Astrocyte (in vitro differentiated cells and primary cell): ENCODE data around the gene CASKIN1. TPM values are rescaled to one million over a fixed set of nuclear protein-coding genes. Genes with fewer than 3 reads are reported as not detected.

Source experiments
- DNase-seq: peaks from one replicate; pipeline ENCODE4 v3.0.0-alpha.2; 2010; ENCODE audit warnings: low read depth
- FAIRE-seq: peaks from 2 replicates; lab custom pipeline; 2011; peaks lifted over from hg19 to GRCh38; lab: Jason Lieb, UNC
- H2AFZ ChIP-seq: 2 replicates; pipeline ENCODE4 v1.6.0; 2012; ENCODE audit warnings: low read depth, low read length, inconsistent platforms
- H3K27ac ChIP-seq: 2 replicates; pipeline ENCODE4 v1.5.1; 2011; ENCODE audit warnings: low read depth, low read length, inconsistent platforms
- H3K27me3 ChIP-seq: 2 replicates; pipeline ENCODE4 v1.6.0; 2011; ENCODE audit warnings: low read length, inconsistent platforms; ENCODE audit not compliant: insufficient read depth
- H3K36me3 ChIP-seq: 2 replicates; pipeline ENCODE4 v1.5.1; 2011; ENCODE audit warnings: low read length, inconsistent platforms; ENCODE audit not compliant: insufficient read depth
- H3K4me1 ChIP-seq: 2 replicates; pipeline ENCODE4 v1.5.1; 2011; ENCODE audit warnings: low read length, inconsistent platforms; ENCODE audit not compliant: insufficient read depth
- H3K4me2 ChIP-seq: 2 replicates; pipeline ENCODE4 v1.6.0; 2012; ENCODE audit warnings: low read length, inconsistent platforms
- H3K4me3 ChIP-seq: 2 replicates; pipeline ENCODE4 v1.5.1; 2011; ENCODE audit warnings: low read depth, mild to moderate bottlenecking, low read length, inconsistent platforms; ENCODE audit not compliant: insufficient read depth
- H3K79me2 ChIP-seq: 2 replicates; pipeline ENCODE4 v1.6.0; 2012; ENCODE audit warnings: mild to moderate bottlenecking, low read length, inconsistent platforms; ENCODE audit not compliant: insufficient read depth
- H3K9ac ChIP-seq: 2 replicates; pipeline ENCODE4 v1.6.0; 2012; ENCODE audit warnings: mild to moderate bottlenecking, low read length, inconsistent platforms
- H3K9me3 ChIP-seq: 2 replicates; pipeline ENCODE4 v1.5.1; 2012; ENCODE audit warnings: low read depth, mild to moderate bottlenecking, low read length, inconsistent platforms; ENCODE audit not compliant: insufficient read depth
- H4K20me1 ChIP-seq: 2 replicates; pipeline ENCODE4 v1.6.0; 2012; ENCODE audit warnings: low read length, inconsistent platforms; ENCODE audit not compliant: insufficient read depth
- H3K27ac Mint-ChIP-seq: one replicate; pipeline ENCODE4 v1.8.0; 2021; ENCODE audit warnings: mild to moderate bottlenecking, mixed read lengths; ENCODE audit not compliant: unreplicated experiment
- H3K27me3 Mint-ChIP-seq: one replicate; pipeline ENCODE4 v1.8.0; 2021; ENCODE audit warnings: low read depth, mixed read lengths; ENCODE audit not compliant: unreplicated experiment
- H3K36me3 Mint-ChIP-seq: one replicate; pipeline ENCODE4 v1.8.0; 2021; ENCODE audit warnings: low read depth, mixed read lengths; ENCODE audit not compliant: unreplicated experiment
- H3K4me1 Mint-ChIP-seq: one replicate; pipeline ENCODE4 v1.8.0; 2021; ENCODE audit warnings: low read depth, mixed read lengths; ENCODE audit not compliant: unreplicated experiment
- H3K4me3 Mint-ChIP-seq: one replicate; pipeline ENCODE4 v1.8.0; 2021; ENCODE audit warnings: mild to moderate bottlenecking, moderate library complexity, mixed read lengths; ENCODE audit not compliant: unreplicated experiment
- H3K9me3 Mint-ChIP-seq: one replicate; pipeline ENCODE4 v1.8.0; 2021; ENCODE audit warnings: mild to moderate bottlenecking, mixed read lengths; ENCODE audit not compliant: unreplicated experiment
- CTCF ChIP-seq: IDR thresholded peaks from 2 replicates; pipeline ENCODE4 v1.5.1; 2011; ENCODE audit warnings: low read depth, mild to moderate bottlenecking, inconsistent platforms, low read length, moderate library complexity; ENCODE audit not compliant: insufficient read depth
- EZH2 ChIP-seq: IDR thresholded peaks from 2 replicates; pipeline ENCODE4 v1.6.1; 2012; ENCODE audit warnings: mild to moderate bottlenecking, low read length, inconsistent platforms; ENCODE audit not compliant: insufficient read depth
- total RNA-seq: library from RNA; stranded (reverse); gene quantifications from 2 replicates; pipeline ENCODE4 v1.2.1, GENCODE V29; 2021

CASKIN1 gene
- total RNA-seq, 1 donor from 2014 or later = 0.66 TPM

GRCh38 chr16:2209258-2210008 lies 13.0 kb upstream of the CASKIN1 start:
- no peak overlapping the region for H3K4me3 Mint-ChIP-seq
- H3K9me3 Mint-ChIP-seq = no peaks in the 10 kb centered on the region
- H3K27ac Mint-ChIP-seq = no peak overlapping the region
- Histone ChIP-seq H3K4me1 (peaks cover 27% of the 10 kb centered on the region), H3K27ac (no peak overlapping the region), H2AFZ (no peak overlapping the region), H3K4me3 (no peak overlapping the region), H4K20me1 (peaks cover 30% of the 10 kb centered on the region), H3K9ac (no peak overlapping the region), H3K4me2 (no peak overlapping the region), H3K36me3 (no peaks in the 10 kb centered on the region), H3K27me3 (no peaks in the 10 kb centered on the region), H3K9me3 (no peaks in the 10 kb centered on the region), H3K79me2 (peaks cover 47% of the 10 kb centered on the region)
- TF ChIP-seq CTCF (no peak), EZH2 (no peak)
- peaks cover 17% of the 10 kb centered on the region for H3K4me1 Mint-ChIP-seq
- H3K27me3 Mint-ChIP-seq = no peaks in the 10 kb centered on the region
- DNase-seq (no peak), FAIRE-seq (no peak)
- peaks cover 4% of the 10 kb centered on the region for H3K36me3 Mint-ChIP-seq

GRCh38 chr16:2208772-2209171 lies 12.4 kb upstream of the CASKIN1 start:
- H2AFZ ChIP-seq = no peak overlapping the region
- no peaks in the 10 kb centered on the region for H3K36me3 ChIP-seq
- Mint-ChIP-seq H3K27me3 (no peaks in the 10 kb centered on the region), H3K9me3 (no peaks in the 10 kb centered on the region), H3K4me3 (no peak overlapping the region), H3K4me1 (peaks cover 17% of the 10 kb centered on the region), H3K36me3 (peaks cover 4% of the 10 kb centered on the region), H3K27ac (no peak overlapping the region)
- H3K9me3 ChIP-seq = no peaks in the 10 kb centered on the region
- peaks cover 27% of the 10 kb centered on the region for H3K4me1 ChIP-seq
- no peak overlapping the region for H3K4me2 ChIP-seq
- no peak overlapping the region for H3K27ac ChIP-seq
- TF ChIP-seq CTCF = no peak
- no peak for TF ChIP-seq EZH2
- H3K79me2 ChIP-seq = peaks cover 40% of the 10 kb centered on the region
- DNase-seq = no peak
- no peak overlapping the region for H3K4me3 ChIP-seq
- no peak overlapping the region for H3K9ac ChIP-seq
- no peak for FAIRE-seq
- H4K20me1 ChIP-seq = peaks cover 30% of the 10 kb centered on the region
- H3K27me3 ChIP-seq = no peaks in the 10 kb centered on the region

- DNase-seq (no peak), FAIRE-seq (no peak)
- Histone ChIP-seq H3K4me1 (peaks cover 23% of the 10 kb centered on the region), H3K4me2 (no peak overlapping the region), H3K79me2 (peaks cover 36% of the 10 kb centered on the region), H4K20me1 (peaks cover 25% of the 10 kb centered on the region), H3K27me3 (no peaks in the 10 kb centered on the region), H3K27ac (no peak overlapping the region), H3K36me3 (no peaks in the 10 kb centered on the region), H3K9me3 (no peaks in the 10 kb centered on the region), H3K4me3 (no peak overlapping the region), H3K9ac (no peak overlapping the region), H2AFZ (no peak overlapping the region)
- H3K4me3 Mint-ChIP-seq = no peak overlapping the region
- TF ChIP-seq EZH2 (no peak), CTCF (no peak)
- H3K4me1 Mint-ChIP-seq = peaks cover 13% of the 10 kb centered on the region
- H3K36me3 Mint-ChIP-seq = peaks cover 4% of the 10 kb centered on the region
- peaks cover under 1% of the 10 kb centered on the region for H3K27me3 Mint-ChIP-seq
- H3K9me3 Mint-ChIP-seq = no peaks in the 10 kb centered on the region
- H3K27ac Mint-ChIP-seq = no peak overlapping the region
Measured at GRCh38 chr16:2208308-2208707, 11.9 kb upstream of the CASKIN1 start.
